SK-N-MC (cell line): ENCODE results near the gene CLTRN.

Experiments used
- EZH2 ChIP-seq: fragments of 200-600 bp; sonication (generic); IDR thresholded peaks from one replicate; pipeline ENCODE4 v1.6.1; 2017; ENCODE audit warnings: antibody characterized with exemption
- POLR2AphosphoS5 ChIP-seq: IDR thresholded peaks from 2 replicates; pipeline ENCODE4 v1.6.1; 2012; ENCODE audit warnings: mild to moderate bottlenecking, low read depth, low read length, borderline replicate concordance

DNA sequence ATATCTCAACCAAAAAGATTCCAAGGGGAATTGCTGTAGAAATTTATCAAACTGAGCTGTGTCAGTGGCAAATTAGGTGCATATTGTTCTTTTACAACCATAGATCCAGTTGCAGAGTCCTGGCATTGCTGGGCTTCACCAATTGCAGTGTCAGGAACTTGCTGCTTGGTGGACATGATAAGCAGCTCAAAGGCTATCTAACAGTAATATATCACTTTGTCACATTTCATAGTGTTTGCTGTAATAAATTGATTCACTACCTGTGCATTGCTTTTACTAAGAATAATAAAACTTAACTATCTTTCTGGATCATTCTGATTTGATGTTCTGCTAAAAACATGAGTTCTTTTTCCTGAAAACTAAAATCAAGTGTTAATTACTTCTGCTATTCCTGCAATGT lies 33.0 kb downstream of the CLTRN start:
- no peak for TF ChIP-seq POLR2AphosphoS5
- TF ChIP-seq EZH2 = no peak
